ENCODE data around the gene KDM2A.
A peak's percentile ranks its signal among the peaks of the same experiment; 100 is the strongest.

Gene KDM2A

DNA sequence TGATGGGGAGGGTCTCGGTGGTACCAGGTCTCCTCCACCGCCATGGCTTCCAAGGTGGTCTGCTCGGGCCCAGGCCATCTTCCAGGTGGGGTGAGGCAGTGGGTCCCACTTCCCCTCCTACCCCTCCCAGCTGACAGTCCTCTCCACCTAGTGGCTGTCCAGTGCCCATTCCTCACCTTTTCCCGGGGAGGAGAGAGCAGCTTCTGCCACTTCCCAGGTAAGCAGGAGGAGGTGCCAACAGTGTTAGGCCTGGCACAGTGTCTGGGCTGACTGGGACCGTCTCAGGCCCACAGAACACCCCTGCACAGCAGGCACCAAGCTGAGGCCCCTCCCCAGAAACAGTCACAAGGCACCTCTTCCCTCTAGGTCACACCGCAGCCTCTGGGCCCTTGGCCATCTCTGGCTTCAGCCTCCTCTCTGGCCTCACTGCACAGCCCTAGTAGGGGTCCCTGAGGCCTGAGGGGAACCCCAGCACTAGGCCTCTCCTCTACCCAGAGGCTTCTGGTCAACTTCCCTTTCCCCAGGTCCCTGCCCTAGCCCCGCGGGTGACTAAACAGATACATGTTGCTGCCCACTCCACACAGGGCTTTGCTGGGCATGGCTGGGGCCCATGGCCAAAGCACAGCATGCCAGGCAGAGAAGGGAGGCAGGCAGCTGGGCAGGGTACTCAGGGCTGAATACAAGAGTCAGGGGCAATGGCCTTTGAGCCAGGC, 167.7 kb downstream of the KDM2A start:
- TF ChIP-seq POLR2A (IDR thresholded peaks at IDR 0.05; ENCODE audit: low read depth, low read length) (peak; percentile 7; the same call in 1 of the 2 replicates), POLR2AphosphoS5 (IDR thresholded peaks at IDR 0.05; ENCODE audit: low read depth, low read length) (no peak; the same call in 1 of the 2 replicates), TAF1 (IDR thresholded peaks at IDR 0.05; ENCODE audit: borderline replicate concordance, low read depth, low read length) (no peak)
- peak; percentile 62 for FAIRE-seq
- DNase-seq (ENCODE audit: insufficient read length): no peak

GRCh38 chr11:67287355-67288197, 168.5 kb downstream of the KDM2A start:
- TF ChIP-seq POLR2A (IDR thresholded peaks at IDR 0.05; ENCODE audit: low read depth, low read length) (no peak), POLR2AphosphoS5 (IDR thresholded peaks at IDR 0.05; ENCODE audit: low read depth, low read length) (no peak; the same call in 1 of the 2 replicates), TAF1 (IDR thresholded peaks at IDR 0.05; ENCODE audit: borderline replicate concordance, low read depth, low read length) (no peak)
- no peak for DNase-seq (ENCODE audit: insufficient read length)
- FAIRE-seq: no peak

DNA sequence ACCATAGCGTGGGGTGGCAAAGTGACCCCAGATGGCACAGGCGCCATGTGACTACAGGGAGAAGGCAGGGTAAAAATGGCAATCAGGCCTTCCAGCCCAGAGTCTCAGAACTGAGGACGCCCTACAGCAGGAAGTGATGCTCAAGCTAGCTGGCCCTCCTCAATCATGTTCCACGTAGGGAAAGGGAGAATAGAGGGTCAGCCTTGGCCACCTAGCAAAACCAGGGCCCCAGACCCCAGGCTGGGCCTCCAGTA, 169.1 kb downstream of the KDM2A start:
- TF ChIP-seq POLR2A (IDR thresholded peaks at IDR 0.05; ENCODE audit: low read depth, low read length) (no peak), POLR2AphosphoS5 (IDR thresholded peaks at IDR 0.05; ENCODE audit: low read depth, low read length) (no peak), TAF1 (IDR thresholded peaks at IDR 0.05; ENCODE audit: borderline replicate concordance, low read depth, low read length) (no peak)
- DNase-seq (ENCODE audit: insufficient read length): no peak
- no peak for FAIRE-seq

- peak; percentile 99 for FAIRE-seq
- DNase-seq (ENCODE audit: insufficient read length): peak; percentile 92
- TF ChIP-seq TAF1 (IDR thresholded peaks at IDR 0.05; ENCODE audit: borderline replicate concordance, low read depth, low read length) (peak; percentile 45; the same call in 1 of the 2 replicates), POLR2A (IDR thresholded peaks at IDR 0.05; ENCODE audit: low read depth, low read length) (peak; percentile 97), POLR2AphosphoS5 (IDR thresholded peaks at IDR 0.05; ENCODE audit: low read depth, low read length) (peak; percentile 97)
Measured at GRCh38 chr11:67288452-67289225, 169.6 kb downstream of the KDM2A start.

DNA sequence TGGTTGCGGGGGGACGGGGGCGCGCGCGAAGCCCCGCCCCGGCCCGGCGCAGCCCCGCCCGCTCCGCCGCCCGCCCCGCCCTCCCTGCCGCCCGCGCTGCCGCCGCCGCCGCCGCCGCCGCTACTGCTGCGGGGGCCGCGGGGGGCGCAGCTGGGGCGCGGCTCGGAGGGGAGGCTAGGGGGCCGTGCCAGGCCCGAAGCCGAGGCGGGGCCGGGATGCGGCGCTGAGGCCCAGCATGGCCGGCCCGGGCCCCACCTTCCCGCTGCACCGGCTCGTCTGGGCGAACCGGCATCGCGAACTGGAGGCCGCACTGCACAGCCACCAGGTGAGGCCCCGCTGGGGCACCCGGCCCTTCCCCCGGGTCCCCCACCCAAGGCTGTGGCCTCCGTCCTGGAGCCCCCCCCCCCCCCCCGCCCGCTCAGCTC, 170.2 kb downstream of the KDM2A start, which contains the start of gene ANKRD13D:
TSS of gene ANKRD13D (plus strand) at position 78 of the 425 bp plus-strand sequence. CDS start at position 236, 158 bp downstream.
- TF ChIP-seq TAF1 (IDR thresholded peaks at IDR 0.05; ENCODE audit: borderline replicate concordance, low read depth, low read length): no peak
- no peak for TF ChIP-seq POLR2A (IDR thresholded peaks at IDR 0.05; ENCODE audit: low read depth, low read length)
- TF ChIP-seq POLR2AphosphoS5 (IDR thresholded peaks at IDR 0.05; ENCODE audit: low read depth, low read length): no peak
- FAIRE-seq (no peak), DNase-seq (ENCODE audit: insufficient read length) (no peak)

DNA sequence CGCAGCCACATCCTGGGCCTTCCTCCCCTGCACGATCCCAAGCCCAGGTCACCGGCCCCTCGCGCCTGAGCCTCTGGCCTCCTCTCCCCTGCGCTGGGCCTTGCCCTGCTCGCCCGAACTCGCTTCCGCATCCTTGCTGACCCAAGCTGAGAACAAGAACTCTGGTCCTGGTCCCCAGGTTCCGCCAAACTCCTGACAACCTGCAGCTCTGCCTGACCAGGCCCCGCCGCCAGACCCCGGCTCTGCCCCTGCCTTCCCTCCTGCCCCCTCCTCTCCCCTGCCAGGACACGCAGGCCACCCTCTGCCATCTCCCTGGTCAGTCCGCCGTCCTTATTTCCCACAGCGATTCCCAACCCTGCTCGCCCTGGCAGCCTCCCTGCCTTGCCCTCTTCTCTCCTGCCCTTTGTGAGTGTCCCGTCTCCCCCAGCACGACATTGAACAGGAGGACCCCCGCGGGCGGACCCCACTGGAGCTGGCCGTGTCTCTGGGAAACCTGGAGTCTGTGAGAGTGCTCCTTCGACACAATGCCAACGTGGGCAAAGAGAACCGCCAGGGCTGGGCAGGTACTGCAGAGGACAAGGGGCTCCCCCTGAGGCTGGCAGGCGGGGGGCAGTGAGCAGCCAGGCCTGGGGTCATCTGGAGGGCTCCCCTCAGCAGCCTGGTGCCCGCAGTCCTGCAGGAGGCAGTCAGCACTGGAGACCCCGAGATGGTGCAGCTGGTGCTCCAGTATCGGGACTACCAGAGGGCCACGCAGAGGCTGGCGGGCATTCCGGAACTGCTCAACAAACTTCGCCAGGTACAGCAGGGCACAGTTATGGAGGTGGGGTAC, 170.8 kb downstream of the KDM2A start:
- no peak for TF ChIP-seq POLR2AphosphoS5 (IDR thresholded peaks at IDR 0.05; ENCODE audit: low read depth, low read length)
- TF ChIP-seq TAF1 (IDR thresholded peaks at IDR 0.05; ENCODE audit: borderline replicate concordance, low read depth, low read length): no peak
- TF ChIP-seq POLR2A (IDR thresholded peaks at IDR 0.05; ENCODE audit: low read depth, low read length): no peak
- DNase-seq (ENCODE audit: insufficient read length): no peak
- FAIRE-seq: peak; percentile 83

GRCh38 chr11:67290801-67291200, 171.7 kb downstream of the KDM2A start:
- FAIRE-seq: no peak
- TF ChIP-seq TAF1 (IDR thresholded peaks at IDR 0.05; ENCODE audit: borderline replicate concordance, low read depth, low read length): no peak
- TF ChIP-seq POLR2A (IDR thresholded peaks at IDR 0.05; ENCODE audit: low read depth, low read length): no peak
- TF ChIP-seq POLR2AphosphoS5 (IDR thresholded peaks at IDR 0.05; ENCODE audit: low read depth, low read length): no peak
- DNase-seq (ENCODE audit: insufficient read length): no peak

DNA sequence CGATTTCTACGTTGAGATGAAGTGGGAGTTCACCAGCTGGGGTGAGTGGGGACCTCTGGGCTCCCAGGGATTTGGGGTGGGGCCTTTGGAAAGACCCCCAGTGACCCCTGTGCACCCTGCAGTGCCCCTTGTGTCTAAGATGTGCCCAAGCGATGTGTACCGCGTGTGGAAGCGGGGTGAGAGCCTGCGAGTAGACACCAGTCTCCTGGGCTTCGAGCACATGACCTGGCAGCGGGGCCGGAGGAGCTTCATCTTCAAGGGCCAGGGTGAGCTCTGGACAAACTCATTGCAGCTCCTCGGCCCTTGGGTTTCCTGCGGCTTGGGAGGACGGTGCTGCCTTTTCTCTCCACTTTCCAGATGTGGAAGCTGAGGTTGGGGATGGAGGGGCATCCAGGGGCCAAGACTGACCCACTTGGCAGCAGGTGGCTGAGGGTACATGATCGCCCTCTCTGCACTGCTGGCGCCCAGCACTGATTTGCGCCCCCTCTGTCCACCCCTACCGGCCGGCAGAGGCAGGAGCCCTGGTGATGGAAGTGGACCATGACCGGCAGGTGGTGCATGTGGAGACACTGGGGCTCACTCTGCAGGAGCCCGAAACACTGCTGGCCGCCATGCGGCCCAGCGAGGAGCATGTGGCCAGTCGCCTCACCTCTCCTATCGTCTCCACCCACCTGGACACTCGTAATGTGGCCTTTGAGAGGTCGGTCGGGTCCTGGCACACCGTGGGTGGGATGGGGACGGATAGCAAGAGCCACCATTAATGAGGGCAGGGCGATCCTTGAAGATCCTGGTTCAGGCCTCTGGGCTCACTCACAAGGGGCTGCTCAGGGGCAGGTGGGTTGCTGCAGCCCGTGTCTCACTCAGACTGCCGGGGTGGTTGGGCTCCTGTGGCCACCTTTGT, 172.7 kb downstream of the KDM2A start:
- DNase-seq (ENCODE audit: insufficient read length) (no peak), FAIRE-seq (no peak)

GRCh38 chr11:67292671-67293070, 173.6 kb downstream of the KDM2A start:
- FAIRE-seq: no peak
- DNase-seq (ENCODE audit: insufficient read length): no peak
- TF ChIP-seq TAF1 (IDR thresholded peaks at IDR 0.05; ENCODE audit: borderline replicate concordance, low read depth, low read length): no peak
- no peak for TF ChIP-seq POLR2A (IDR thresholded peaks at IDR 0.05; ENCODE audit: low read depth, low read length)
- TF ChIP-seq POLR2AphosphoS5 (IDR thresholded peaks at IDR 0.05; ENCODE audit: low read depth, low read length): no peak

More for the DNA sequence above, 172.7 kb downstream of the KDM2A start:
- no peak for TF ChIP-seq POLR2AphosphoS5 (IDR thresholded peaks at IDR 0.05; ENCODE audit: low read depth, low read length)
- no peak for TF ChIP-seq POLR2A (IDR thresholded peaks at IDR 0.05; ENCODE audit: low read depth, low read length)
- TF ChIP-seq TAF1 (IDR thresholded peaks at IDR 0.05; ENCODE audit: borderline replicate concordance, low read depth, low read length): no peak
